Keratinocyte (primary cell): ENCODE results near the gene ZNF524. TPM values are rescaled to one million over a fixed set of nuclear protein-coding genes. Genes with fewer than 3 reads are reported as not detected.

Experiments
- DNase-seq: peaks from one replicate; pipeline ENCODE4 v3.0.0-alpha.2; 2011; ENCODE audit warnings: low read depth, missing footprints, low spot score
- FAIRE-seq: peaks from 2 replicates; lab custom pipeline; 2011; peaks lifted over from hg19 to GRCh38; lab: Jason Lieb, UNC
- H2AFZ ChIP-seq: 2 replicates; pipeline ENCODE4 v1.6.0; 2012; ENCODE audit warnings: low read length, control low read depth, inconsistent platforms; ENCODE audit not compliant: control insufficient read depth
- H3K27ac ChIP-seq: 2 replicates; pipeline ENCODE4 v1.5.1; 2011; ENCODE audit warnings: low read length; ENCODE audit not compliant: control insufficient read depth, insufficient read depth
- H3K27me3 ChIP-seq: 3 replicates; pipeline ENCODE4 v1.6.0; 2011; ENCODE audit warnings: low read length; ENCODE audit not compliant: control insufficient read depth, insufficient read depth; ENCODE audit errors: extremely low read depth
- H3K36me3 ChIP-seq, 2 experiments: 2 replicates in 1 of 2; 3 replicates in 1 of 2; pipeline ENCODE4 v1.5.1; 2011; ENCODE audit warnings: low read length in 2 of 2, mild to moderate bottlenecking in 1 of 2; ENCODE audit not compliant: control insufficient read depth in 2 of 2, insufficient read depth in 2 of 2; ENCODE audit errors: extremely low read depth in 1 of 2
- H3K4me1 ChIP-seq: 3 replicates; pipeline ENCODE4 v1.5.1; 2011; ENCODE audit warnings: low read length; ENCODE audit not compliant: control insufficient read depth, insufficient read depth; ENCODE audit errors: extremely low read depth
- H3K4me2 ChIP-seq: 3 replicates; pipeline ENCODE4 v1.6.0; 2011; ENCODE audit warnings: low read depth, low read length; ENCODE audit not compliant: control insufficient read depth, insufficient read depth; ENCODE audit errors: extremely low read depth
- H3K4me3 ChIP-seq, 3 experiments: fragments of 200-600 bp in 1 of 3; sonication (generic) in 1 of 3; 2 replicates in 2 of 3; 3 replicates in 1 of 3; pipeline ENCODE4 v1.5.1; 2011 to 2016; ENCODE audit warnings: low read length in 3 of 3, mild to moderate bottlenecking in 3 of 3, control low read depth in 2 of 3, inconsistent platforms in 1 of 3, low read depth in 1 of 3, mixed read lengths in 1 of 3, mixed run types in 1 of 3, moderate library complexity in 1 of 3; ENCODE audit not compliant: control insufficient read depth in 2 of 3, insufficient read depth in 2 of 3; ENCODE audit errors: extremely low read depth in 1 of 3
- H3K79me2 ChIP-seq: 2 replicates; pipeline ENCODE4 v1.6.0; 2012; ENCODE audit warnings: low read length; ENCODE audit not compliant: control insufficient read depth, insufficient read depth
- H3K9ac ChIP-seq: 3 replicates; pipeline ENCODE4 v1.6.0; 2011; ENCODE audit warnings: low read length; ENCODE audit not compliant: control insufficient read depth, insufficient read depth; ENCODE audit errors: extremely low read depth
- H3K9me1 ChIP-seq: 3 replicates; pipeline ENCODE4 v1.6.0; 2011; ENCODE audit warnings: low read length; ENCODE audit not compliant: control insufficient read depth, insufficient read depth; ENCODE audit errors: extremely low read depth
- H3K9me3 ChIP-seq: 2 replicates; pipeline ENCODE4 v1.5.1; 2012; ENCODE audit warnings: low read depth, low read length; ENCODE audit not compliant: control insufficient read depth
- H4K20me1 ChIP-seq: 3 replicates; pipeline ENCODE4 v1.6.0; 2011; ENCODE audit warnings: low read length; ENCODE audit not compliant: control insufficient read depth, insufficient read depth; ENCODE audit errors: extremely low read depth
- CTCF ChIP-seq, 3 experiments: IDR thresholded peaks in 1 of 3; conservative IDR thresholded peaks in 1 of 3; optimal IDR thresholded peaks in 1 of 3; 2 replicates in 2 of 3; 3 replicates in 1 of 3; pipeline versions ENCODE3 to v1.5.1; 2011; ENCODE audit warnings: low read length in 3 of 3, mild to moderate bottlenecking in 3 of 3, moderate library complexity in 2 of 3, control low read depth in 1 of 3, inconsistent platforms in 1 of 3; ENCODE audit not compliant: insufficient read depth in 2 of 3; ENCODE audit errors: extremely low read depth in 1 of 3
- EZH2 ChIP-seq: IDR thresholded peaks from one replicate; pipeline ENCODE4 v1.6.1; 2012; ENCODE audit warnings: inconsistent platforms, mild to moderate bottlenecking, low read length, moderate library complexity
- dilution Hi-C: fragments of 300-500 bp; cut with MboI; formaldehyde crosslinking; loops from one replicate; pipeline ENCODE4 v1.7.0; 2020; ENCODE audit warnings: low sequenced_read_pairs; ENCODE audit not compliant: extremely low pct_ligation_motif_present
- polyA plus RNA-seq, 5 experiments: library from polyadenylated mRNA; depleted of rRNA in 3 of 5; stranded (reverse) in 3 of 5; stranded (forward) in 1 of 5; unstranded in 1 of 5; fragments of >200 nt; gene quantifications; 1 replicate in 1 of 5; 2 replicates in 3 of 5; 3 replicates in 1 of 5; pipeline versions ENCODE4 v1.2.1 to v1.2.3, GENCODE V29; 2011 to 2012; ENCODE audit warnings: missing spikeins in 2 of 5, low read depth in 1 of 5, low replicate concordance in 1 of 5

ZNF524 gene
- polyA plus RNA-seq, 1 donor (not counting 4 experiments of a cell fraction or from before 2014, with no cell fraction given), result 2.6 TPM

GRCh38 chr19:55591555-55591954 is 8.5 kb upstream of the ZNF524 start:
- no peaks in the 10 kb centered on the region for H3K9me1 ChIP-seq
- no peak overlapping the region for H3K4me3 ChIP-seq
- peaks cover 9% of the 10 kb centered on the region for H3K4me1 ChIP-seq
- no peaks in the 10 kb centered on the region for H4K20me1 ChIP-seq
- H3K9ac ChIP-seq, result no peak overlapping the region
- TF ChIP-seq EZH2, result no peak
- no peak for TF ChIP-seq CTCF (optimal IDR thresholded peaks at IDR 0.05 in 1 of 3, IDR thresholded peaks at IDR 0.05 in 1 of 3, conservative IDR thresholded peaks at IDR 0.05 in 1 of 3; ENCODE audit: extremely low read depth in 1 of 3, insufficient read depth in 2 of 3, low read length in 3 of 3)
- dilution Hi-C loops, result no loop called here
- H3K27me3 ChIP-seq, result no peaks in the 10 kb centered on the region
- no peaks in the 10 kb centered on the region for H3K79me2 ChIP-seq
- FAIRE-seq, result no peak
- H3K27ac ChIP-seq, result no peak overlapping the region
- H3K4me2 ChIP-seq, result no peak overlapping the region
- no peak overlapping the region for H2AFZ ChIP-seq
- H3K9me3 ChIP-seq, result no peaks in the 10 kb centered on the region
- DNase-seq, result no peak
- peaks cover 0 to 13% of the 10 kb centered on the region in 2 experiments for H3K36me3 ChIP-seq

GRCh38 chr19:55592391-55593090 is 7.5 kb upstream of the ZNF524 start:
- Histone ChIP-seq H3K9me1 (no peaks in the 10 kb centered on the region), H3K4me3 (no peak overlapping the region), H3K4me1 (peaks cover under 1% of the 10 kb centered on the region), H3K79me2 (no peaks in the 10 kb centered on the region), H3K27ac (no peak overlapping the region), H3K27me3 (no peaks in the 10 kb centered on the region), H3K9me3 (no peaks in the 10 kb centered on the region), H3K4me2 (no peak overlapping the region), H2AFZ (no peak overlapping the region), H3K9ac (no peak overlapping the region), H4K20me1 (no peaks in the 10 kb centered on the region), H3K36me3 (peaks cover 5 to 13% of the 10 kb centered on the region in 2 experiments)
- no peak for FAIRE-seq
- TF ChIP-seq EZH2 (no peak), CTCF (optimal IDR thresholded peaks at IDR 0.05 in 1 of 3, IDR thresholded peaks at IDR 0.05 in 1 of 3, conservative IDR thresholded peaks at IDR 0.05 in 1 of 3; ENCODE audit: extremely low read depth in 1 of 3, insufficient read depth in 2 of 3, low read length in 3 of 3) (no peak)
- no peak for DNase-seq
- dilution Hi-C loops, result no loop called here
